Measurements from ENCODE around the gene PCBP4.
"Not testable (repeated sequence)": the region's sequence is repeated elsewhere in the genome, so short reads cannot be mapped to it uniquely, and the experiment has no call there.

Gene PCBP4

GRCh38 chr3:51937611-51938450 is 29.4 kb downstream of the PCBP4 start:
- no peak for DNase-seq

- no peak for DNase-seq
Observed at GRCh38 chr3:51937014-51937413, 30.2 kb downstream of the PCBP4 start.

- DNase-seq: no peak
Observed at GRCh38 chr3:51935886-51936755, 31.1 kb downstream of the PCBP4 start.

GRCh38 chr3:51934991-51935885 is 32.0 kb downstream of the PCBP4 start:
- no peak for DNase-seq

- no peak for DNase-seq
Observed at GRCh38 chr3:51934139-51934850, 33.0 kb downstream of the PCBP4 start.

GRCh38 chr3:51933471-51934138 is 33.6 kb downstream of the PCBP4 start:
- DNase-seq: no peak

GRCh38 chr3:51932471-51933370 is 34.5 kb downstream of the PCBP4 start:
- no peak for DNase-seq

GRCh38 chr3:51931756-51932155 is 35.5 kb downstream of the PCBP4 start:
- no peak for DNase-seq

GRCh38 chr3:51930439-51930838 is 36.8 kb downstream of the PCBP4 start:
- DNase-seq: no peak

- no peak for DNase-seq
Observed at GRCh38 chr3:51929420-51930003, 37.7 kb downstream of the PCBP4 start.

GRCh38 chr3:51928981-51929380 is 38.3 kb downstream of the PCBP4 start:
- not testable (repeated sequence) for DNase-seq

- no peak for DNase-seq
Observed at GRCh38 chr3:51928438-51928837, 38.8 kb downstream of the PCBP4 start.

GRCh38 chr3:51927061-51927977 is 39.9 kb downstream of the PCBP4 start:
- no peak for DNase-seq

- DNase-seq: no peak
Observed at GRCh38 chr3:51921081-51921578, 46.1 kb downstream of the PCBP4 start.

GRCh38 chr3:51916418-51916817 is 50.8 kb downstream of the PCBP4 start:
- no peak for DNase-seq

GRCh38 chr3:51908026-51908425 is 59.2 kb downstream of the PCBP4 start:
- no peak for DNase-seq

Data from activated CD4-positive, CD25-positive, alpha-beta regulatory T cell (primary cell).